Embryonic facial prominence (tissue), 1 donor: ENCODE measurements around the gene ZNF688.
"Not testable (repeated sequence)": the region's sequence is repeated elsewhere in the genome, so short reads cannot be mapped to it uniquely, and the experiment has no call there.

Experiments used
- DNase-seq: peaks from one replicate; pipeline ENCODE4 v3.0.0-alpha.2; 2016; ENCODE audit errors: extremely low spot score

The ZNF688 gene

GRCh38 chr16:30557707-30557956 lies 13.9 kb downstream of the ZNF688 start:
- DNase-seq = no peak

DNA sequence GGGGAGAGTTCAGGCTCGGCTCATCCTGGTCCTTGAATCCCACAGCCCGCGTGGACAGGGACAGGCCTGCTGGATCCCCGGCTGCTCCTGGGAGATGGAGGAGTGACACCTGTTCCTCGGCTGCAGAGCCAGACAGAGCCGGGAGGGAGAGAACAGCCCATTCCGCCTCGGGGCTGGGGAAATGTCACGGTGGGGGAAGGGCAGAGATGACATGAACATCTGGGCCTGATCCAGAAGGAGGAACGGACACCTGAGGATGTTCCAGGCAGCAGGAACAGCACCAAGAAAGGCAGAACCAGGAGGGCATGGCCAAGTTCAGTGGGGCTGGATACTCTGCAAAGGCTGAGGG lies 15.4 kb downstream of the ZNF688 start:
- no peak for DNase-seq

DNA sequence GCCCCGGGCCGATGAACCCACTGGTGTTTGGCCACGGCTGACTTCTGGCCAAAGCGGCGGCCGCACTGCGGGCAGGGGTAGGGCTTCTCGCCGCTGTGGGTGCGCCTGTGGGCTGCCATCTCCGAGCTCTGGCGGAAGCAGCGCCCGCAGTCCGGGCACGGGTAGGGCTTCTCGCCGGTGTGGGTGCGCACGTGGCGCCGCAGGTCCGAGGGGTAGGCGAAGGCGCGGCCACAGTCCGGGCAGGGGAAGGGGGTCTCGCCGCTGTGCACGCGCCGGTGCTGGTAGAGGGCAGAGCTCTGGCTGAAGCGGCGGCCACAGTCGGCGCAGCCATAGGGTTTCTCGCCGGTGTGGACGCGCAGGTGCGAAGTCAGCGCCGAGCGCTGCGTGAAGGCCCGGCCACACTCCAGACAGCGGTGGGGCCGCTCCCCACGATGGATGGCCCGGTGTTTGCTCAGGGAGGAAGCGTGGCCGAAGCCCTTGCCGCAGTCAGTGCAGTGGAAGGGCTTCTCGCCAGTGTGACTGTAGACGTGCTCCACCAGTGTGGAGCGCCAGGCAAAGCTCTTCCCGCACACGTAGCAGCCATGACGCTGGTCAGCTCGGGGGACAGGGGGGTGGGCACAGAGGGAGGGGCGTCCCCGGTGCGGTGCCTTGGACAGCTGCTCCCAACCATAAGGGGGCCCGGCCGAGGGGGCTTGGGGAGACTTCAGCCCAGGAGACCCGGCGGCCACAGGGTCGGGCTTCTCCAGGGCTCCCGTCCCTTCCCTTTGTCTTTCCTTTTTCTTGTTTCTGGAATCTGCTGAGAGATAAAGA lies 16.0 kb downstream of the ZNF688 start:
- DNase-seq = no peak

DNA sequence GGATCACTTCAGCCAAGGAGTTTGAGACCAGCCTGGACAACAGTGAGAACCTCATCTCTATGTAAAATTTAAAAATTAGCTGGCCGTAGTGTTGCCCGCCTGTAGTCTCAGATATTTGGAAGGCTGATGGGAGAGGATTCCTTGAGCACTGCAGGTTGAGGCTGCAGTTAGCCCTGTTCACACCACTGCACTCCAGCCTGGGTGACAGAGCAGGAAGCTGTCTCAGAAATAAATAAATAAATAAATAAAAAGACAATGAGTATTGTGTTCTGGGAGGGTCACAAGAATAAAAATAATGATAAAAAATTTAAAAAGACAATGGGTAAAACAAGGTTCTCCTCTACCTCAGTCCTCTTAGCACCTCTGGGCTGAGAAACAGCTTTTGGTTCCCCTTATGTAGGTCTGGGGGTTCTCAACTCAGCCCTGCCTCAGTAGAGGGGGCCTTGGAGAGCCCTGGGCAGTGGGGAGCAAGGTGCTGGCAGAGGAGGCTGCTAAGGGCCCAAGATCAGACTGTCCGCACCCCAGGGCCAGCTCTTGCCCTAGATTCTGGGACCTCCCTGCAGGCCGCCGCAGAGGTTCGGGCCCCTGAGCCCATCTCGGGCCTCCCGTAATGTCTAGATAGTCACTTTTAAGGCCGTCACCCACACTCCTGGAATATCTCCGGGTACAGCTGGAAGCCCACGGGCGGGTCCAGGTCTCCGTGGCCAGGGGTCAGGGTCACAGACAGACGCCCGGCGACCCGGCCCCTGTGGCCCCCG lies 16.8 kb downstream of the ZNF688 start:
- no peak for DNase-seq

GRCh38 chr16:30553393-30553899 lies 18.1 kb downstream of the ZNF688 start:
- DNase-seq = no peak

DNA sequence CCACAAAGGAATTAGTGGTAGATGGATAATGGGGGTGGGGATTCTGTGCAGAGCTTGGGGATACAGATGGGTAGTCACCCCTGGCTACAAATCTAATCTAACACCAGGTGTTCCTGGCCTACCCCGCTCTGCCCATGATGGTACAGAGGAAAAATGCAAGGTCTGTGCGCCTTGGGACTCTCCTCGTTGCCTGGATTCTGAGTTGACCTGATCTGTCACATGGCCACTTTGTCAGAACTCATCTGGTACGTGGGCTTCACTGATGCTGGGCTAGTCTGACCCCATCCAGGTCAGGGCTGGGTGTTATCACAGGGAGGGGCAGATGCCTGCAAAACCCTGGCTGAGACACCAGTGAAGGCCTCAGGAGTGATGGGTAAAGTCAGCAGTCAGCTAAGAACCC lies 18.6 kb downstream of the ZNF688 start:
- no peak for DNase-seq

DNA sequence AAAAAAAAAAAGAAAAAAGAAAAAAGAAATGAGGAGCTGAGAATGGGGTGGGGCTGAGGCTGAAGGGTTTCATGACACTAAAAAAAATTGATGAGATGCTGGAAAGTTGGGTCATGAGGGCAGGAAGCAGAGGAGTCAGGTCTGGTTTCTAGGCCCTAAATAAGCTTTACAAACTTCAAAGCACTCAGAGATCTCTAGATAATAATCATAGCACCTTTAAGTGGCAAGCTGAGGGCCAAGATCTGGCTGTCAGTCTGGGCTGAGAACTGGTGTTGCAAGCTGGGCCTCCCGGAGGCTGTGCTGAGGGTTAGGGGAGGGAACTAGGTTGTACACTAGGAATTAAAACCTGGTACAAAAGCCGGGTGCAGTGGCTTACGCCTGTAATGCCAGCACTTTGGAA lies 19.7 kb downstream of the ZNF688 start:
- no peak for DNase-seq

DNA sequence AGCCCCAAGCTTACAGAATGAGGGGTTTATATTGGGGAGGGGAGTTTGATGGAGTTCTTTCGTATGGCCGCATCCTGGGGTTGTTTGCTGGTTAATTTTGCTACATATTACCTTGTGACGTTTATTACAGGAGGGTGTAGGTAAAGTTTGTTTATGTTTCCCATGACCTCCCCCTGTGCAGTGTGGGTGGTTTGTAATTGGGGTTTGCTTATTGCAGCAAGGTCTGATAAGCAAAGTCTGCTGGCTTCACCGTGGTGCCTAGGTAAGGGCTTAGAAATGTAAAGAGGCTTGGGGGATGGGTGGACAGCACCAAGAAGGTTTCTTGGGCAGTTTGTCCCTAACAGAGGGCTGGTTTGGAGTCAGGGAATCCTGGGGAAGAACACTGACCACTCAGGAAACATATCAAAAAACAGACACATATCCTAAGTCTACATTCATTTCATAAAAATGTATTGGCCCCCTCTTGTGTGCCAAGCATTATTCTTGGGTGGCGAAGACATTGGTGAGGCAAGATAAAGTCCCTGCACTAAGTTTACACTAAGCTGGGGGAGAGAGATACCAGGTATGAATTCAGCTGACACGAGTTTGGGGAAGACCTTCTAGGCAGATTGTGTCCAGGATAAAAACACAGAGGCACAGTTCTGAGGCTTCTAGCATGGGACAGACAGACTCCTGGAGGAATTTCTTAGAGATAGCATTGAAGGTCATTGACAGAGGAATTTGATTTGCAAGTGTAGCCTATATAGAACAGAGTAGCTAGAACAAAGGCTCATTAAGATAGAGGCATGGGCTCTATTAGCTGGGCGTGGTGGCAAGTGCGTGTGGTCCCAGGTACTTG lies 22.9 kb downstream of the ZNF688 start:
- no peak for DNase-seq

- no peak for DNase-seq
Measured at GRCh38 chr16:30546115-30546514, 25.4 kb downstream of the ZNF688 start.

DNA sequence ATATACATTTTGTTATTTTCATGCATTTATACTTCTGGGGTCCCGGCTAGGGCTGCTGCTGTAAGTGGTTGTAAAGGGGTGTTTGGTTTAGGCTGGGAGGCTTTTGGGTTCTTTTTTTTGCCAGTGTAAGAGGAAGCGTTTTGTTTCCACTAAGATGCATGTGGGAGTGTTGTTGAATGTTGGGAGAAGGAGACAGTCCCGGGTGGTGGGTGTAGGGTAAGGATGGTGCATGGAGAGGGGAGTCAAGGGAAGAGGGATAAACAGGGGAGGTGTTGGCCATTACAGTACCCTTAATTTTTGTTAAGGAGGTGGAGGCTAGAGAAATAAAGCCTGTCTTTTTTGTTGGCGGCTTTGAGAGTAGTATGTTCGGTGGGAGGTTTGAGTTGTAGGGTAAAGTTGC lies 28.4 kb downstream of the ZNF688 start:
- DNase-seq = no peak

DNA sequence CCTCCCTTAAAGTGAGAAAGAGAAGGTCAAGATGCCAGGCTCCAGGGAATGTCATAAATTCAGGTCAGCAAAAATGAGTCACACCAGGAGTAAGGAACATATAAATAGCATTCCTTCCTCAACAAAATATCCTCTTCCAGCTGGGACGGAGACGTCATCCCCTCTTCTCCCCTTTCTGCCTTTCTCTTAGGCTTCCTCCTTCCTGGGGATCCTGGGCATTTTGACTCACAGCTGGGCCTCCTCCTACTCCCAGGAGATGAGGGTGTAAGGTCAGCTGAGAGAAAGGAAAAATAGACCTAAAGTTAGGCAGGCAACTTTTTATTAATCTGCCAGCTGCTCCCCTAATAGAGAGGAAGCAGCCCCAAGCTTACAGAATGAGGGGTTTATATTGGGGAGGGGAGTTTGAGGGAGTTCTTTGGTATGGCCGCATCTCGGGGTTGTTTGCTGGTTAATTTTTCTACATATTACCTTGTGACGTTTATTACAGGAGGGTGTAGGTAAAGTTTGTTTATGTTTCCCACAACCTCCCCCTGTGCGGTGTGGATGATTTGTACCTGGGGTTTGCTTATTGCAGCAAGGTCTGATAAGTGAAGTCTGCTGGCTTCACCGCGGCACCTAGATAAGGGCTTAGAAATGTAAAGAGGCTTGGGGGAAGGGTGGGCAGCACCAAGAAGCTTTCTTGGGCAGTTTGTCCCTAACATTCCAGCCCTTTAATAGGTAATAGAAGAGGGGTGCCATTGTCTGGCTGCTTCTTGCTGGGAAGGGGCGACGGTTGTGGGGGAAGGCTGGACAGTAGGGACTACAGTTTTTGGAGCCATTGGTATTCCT lies 29.8 kb downstream of the ZNF688 start:
- DNase-seq = no peak

DNA sequence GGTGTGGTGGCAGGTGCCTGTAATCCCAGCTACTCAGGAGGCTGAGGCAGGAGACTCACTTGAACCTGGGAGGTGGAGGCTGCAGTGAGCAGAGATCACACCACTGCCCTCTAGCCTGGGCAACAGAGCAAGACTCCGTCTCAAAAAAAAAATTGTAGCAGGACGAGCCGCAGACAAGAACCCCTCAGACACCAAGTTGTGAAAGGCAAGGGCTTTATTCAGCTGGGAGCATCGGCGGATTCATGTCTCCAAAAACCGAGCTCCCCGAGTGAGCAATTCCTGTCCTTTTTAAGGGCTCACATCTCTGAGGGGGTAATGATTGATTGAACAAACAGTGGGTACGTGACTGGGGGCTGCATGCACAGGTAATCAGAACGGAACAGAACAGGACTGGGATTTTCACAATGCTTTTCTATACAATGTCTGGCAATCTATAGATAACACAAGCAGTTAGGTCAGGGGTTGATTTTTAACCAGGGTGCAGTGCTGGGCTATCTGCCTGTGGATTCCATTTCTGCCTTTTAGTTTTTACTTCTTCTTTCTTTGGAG lies 30.5 kb downstream of the ZNF688 start:
- DNase-seq = not testable (repeated sequence)

GRCh38 chr16:30539986-30540526 lies 31.5 kb downstream of the ZNF688 start:
- DNase-seq = not testable (repeated sequence)

DNA sequence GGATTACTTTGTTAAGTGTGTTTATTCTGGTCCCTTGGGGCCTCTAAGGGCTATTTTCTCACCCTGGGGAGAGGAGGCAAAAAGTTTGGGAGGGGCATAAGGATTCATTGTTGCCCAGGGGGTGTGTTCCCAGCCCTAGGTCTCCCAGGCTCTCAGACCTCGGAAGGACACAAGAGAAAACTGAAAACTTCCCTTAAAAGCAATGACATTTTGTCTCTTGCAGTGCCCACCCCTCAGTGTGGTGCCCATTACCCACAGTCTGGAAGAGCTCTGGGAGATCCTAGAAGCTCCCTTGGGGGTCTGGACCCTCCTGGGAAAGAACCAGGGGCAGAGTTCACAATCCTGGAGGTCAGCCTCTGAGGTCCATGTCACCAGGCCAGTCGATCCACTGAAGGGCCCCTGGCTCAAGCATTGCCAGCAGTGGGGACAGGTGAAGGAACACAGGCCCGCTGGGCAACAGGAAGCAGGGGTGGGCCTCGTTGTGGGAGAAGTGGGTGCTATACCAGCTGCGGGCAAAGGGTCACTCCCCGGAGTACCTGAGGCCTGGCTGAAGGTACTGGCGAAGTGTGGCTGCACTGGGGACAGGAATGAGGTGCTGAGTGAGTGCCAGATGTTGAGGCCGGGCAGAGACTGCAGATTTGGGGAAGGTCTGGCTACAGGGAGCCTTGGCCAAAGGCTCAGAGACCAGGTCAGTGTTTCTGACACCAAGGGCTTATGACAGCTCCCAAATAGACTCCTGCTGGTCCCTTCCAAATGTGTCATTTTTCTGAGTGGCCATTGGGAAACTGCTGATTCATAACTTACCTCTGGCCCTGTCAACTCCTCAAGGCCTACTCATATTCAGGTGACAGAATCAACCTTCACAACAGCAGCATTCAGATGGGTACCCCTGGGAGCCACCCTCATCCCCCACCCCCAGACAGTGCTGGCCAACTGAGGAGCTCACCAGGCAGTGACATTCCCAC lies 32.2 kb downstream of the ZNF688 start:
- DNase-seq = no peak

GRCh38 chr16:30536391-30537024 lies 35.0 kb downstream of the ZNF688 start:
- DNase-seq = not testable (repeated sequence)

GRCh38 chr16:30535777-30536190 lies 35.7 kb downstream of the ZNF688 start:
- peak; percentile 72 for DNase-seq

- DNase-seq = no peak
Measured at GRCh38 chr16:30535106-30535776, 36.3 kb downstream of the ZNF688 start.

- peak; percentile 78 for DNase-seq
Measured at GRCh38 chr16:30534368-30535105, 37.0 kb downstream of the ZNF688 start, which contains the start of gene ZNF747. Gene ZNF747 (minus strand): TSS chr16:30534858. CDS start chr16:30534679, 179 bp downstream.
